Stimulated activated CD4-positive, alpha-beta T cell treated with anti-CD3 and anti-CD28 coated beads, Interleukin-1b, Interleukin-23, amount 100 ng/mL, for 1 hour (primary cell): ENCODE results near the gene C2orf15.
A peak's percentile ranks its signal among the peaks of the same experiment; 100 is the strongest.
"Not testable (repeated sequence)": the region's sequence is repeated elsewhere in the genome, so short reads cannot be mapped to it uniquely, and the experiment has no call there.

Source experiments
- DNase-seq, 2 donors: peaks; one replicate each; pipeline ENCODE4 v3.0.0-alpha.2; 2020; ENCODE audit warnings: low read depth in 2 of 2

The C2orf15 gene

DNA sequence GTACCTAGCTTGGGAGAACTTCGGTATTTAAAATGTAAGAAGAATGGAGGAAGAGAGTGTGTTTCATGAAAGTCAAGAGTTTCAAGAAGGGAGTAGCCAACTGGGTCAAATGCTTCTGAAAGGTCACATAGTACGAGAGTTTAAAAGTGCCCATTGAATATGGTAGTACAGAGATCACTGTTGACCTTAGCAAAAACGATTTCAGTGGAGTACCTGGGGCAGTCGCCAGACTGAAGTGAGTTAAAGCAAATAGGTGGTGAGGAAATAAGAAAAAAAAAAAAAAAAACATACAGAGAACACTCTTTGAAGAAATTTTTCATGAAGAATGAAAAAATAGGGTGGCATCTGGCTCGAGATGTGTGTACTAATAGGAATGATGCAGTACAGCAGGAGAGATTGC lies 24.7 kb downstream of the C2orf15 start:
- DNase-seq = no peak

DNA sequence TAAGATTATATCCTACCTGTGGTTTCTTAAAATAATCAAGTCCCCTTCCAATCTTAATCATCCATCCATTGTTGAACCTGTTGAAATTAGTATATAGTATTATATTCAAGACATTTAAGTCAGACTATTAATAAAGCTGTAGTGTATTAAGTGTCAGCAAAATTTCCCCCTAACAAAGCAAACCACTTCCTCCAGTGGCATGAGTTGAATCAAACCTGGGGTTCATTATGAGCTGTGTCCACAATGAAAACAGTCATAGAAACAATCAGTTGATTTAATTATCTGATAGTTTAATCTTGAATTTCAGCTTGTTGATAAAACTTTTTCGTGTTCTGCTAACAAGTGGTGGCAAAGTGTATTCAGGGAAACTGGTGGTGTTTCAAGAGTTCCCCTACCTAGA lies 28.0 kb downstream of the C2orf15 start:
- DNase-seq = no peak

DNA sequence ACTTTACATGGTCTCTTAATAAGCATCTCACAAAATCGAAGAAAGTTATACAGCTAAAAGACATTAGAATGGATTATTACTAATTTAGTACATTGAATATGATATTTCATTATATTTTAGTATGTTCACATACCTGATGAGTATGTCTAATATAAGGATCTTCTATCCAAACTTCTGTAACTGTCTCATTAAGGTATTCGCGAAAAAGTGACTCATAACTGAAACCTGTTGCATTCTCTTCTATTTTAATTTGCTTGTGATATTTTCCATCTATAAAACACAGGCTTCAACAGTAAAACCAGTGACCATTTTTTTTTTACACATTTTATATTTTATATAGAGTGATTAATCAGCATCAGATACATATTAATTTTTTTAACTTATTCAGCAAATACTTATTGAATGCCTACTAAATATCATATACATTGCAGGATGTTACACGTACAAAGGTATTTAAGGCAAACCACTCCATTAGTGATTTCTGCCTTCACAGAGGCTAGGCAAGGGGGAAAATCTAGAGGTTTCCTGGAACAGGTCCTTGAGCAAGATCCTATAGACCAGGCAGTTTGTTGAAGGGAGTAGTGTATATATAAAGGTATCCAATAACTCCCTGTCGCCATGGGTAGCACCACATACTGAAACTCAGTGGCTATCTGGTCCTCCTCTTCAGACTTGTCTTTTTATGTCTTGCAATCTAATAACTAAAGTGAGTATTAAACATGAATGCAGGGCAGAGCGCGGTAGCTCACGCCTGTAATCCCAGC lies 30.1 kb downstream of the C2orf15 start:
- DNase-seq = no peak

DNA sequence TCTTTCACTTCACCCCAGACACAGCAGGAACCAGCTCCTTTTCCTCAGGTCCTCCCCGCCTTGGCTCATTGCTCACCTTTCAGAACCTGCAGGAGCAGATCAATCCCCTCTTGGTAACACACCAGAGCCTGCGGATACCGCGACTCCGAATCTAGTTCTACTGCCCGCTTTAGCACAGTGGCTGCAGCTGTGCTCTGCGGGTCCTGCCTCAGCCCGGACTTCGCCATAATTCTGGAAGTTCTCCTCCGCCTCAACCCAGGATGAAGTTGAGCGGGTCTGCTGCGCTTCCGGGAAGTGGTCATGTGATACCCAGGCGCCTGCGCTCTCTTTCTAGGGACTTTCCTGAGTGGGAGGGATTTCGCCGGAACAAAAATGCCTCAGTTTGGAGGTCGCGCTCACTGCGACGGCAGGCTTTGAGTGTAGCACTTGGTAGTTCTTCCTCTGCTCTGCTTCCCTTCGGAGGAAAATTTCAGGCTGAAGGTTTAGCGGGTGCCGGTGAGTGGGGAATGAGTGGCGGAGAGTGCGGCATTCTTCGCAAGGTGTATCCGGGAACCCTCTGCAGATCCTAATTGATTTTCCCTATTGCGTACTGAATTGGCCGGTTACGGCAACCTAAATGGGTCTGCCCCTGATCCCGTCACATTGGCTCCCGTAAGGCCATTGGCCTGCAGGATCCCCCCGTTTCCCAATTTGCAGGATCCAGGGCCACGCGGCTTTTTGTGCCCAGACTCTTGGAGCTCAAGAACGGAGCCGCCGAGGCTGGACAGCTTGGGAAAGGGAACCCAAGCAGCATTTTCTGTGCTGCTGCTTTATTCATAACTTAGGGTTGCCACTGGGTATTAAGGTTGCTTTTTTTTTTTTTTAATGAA lies 39.5 kb downstream of the C2orf15 start, which contains the start of the genes MITD1 and MRPL30:
Gene MITD1, minus strand, starts transcription at position 304 of the 869 bp plus-strand sequence. Its CDS starts 77 bp downstream, at position 227.
Gene MRPL30, plus strand, starts transcription at position 430 of the 869 bp plus-strand sequence. CDS start 5,020 bp downstream, outside the sequence.
- peak; percentile 67 to 77 for DNase-seq

DNA sequence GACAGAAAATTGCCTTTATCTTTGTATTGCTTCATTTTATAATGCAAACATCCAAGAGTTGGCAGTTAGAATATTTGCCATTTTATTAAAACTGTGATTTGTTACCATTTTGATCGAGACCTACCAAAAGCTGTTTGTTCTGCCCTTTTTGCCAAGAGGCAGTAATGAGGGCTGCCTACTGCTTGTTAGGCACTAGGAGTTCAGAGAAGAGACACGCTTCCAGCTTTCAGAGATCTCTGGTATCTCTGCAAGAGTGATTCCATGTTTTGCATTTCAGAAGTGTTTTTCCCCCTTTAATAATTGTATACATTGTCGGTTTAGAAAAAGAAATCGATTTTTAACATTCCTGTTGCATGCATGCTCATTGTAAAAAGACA lies 40.1 kb downstream of the C2orf15 start:
- DNase-seq = no peak

DNA sequence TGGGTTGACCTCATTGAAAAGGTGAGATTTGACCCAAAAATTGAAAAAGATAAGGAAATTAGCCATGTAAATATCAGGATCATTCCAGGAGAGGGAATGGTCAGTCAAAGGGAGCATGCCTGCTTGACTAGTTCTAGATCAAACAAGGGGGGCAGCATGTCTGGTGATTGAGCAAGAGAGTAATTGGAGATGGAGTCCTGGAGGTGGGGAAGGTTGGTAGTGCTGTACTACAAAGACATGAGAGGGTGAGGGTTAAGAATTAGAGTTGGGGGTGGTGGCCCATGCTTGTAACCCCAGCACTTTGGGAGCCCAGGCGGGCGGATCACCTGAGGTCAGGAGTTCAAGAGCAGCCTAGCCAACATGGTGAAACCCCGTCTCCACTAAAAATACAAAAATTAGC lies 41.5 kb downstream of the C2orf15 start:
- no peak for DNase-seq

DNA sequence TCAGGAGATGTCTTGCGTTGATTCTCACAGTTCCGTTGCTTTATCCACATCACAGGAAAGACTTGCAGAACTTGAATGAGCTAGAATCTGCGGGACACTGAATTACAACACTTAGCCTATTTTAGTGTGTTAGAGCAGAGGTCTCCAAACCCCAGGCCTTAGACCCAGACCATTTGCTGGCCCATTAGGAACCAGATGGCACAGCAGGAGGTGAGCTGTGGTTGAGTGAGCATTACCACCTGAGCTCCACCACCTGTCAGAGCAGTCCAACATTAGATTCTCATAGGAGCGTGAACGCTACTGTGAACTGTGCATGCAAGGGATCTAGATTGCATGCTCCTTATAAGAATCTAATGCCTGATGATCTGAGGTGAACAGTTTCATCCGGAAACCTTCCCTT lies 43.3 kb downstream of the C2orf15 start:
- no peak for DNase-seq

DNA sequence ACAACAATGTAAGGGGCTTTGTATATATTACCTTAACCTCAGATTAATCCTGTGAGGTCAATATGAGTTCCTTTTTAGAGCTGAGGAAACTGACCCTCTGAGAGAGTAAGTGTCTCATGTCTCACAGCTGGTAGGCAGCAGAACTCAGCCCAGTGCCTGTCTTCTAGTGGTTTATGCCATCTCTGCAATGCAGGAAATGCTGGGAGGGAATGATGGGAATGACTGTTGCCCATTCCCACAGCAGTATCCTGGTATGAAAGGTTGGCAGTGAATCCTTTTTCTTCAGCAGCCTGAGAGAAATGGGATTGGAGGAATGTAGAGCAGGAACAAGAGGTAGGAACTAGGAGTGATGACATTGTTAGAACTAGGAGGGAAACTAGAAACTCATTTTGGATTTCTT lies 45.5 kb downstream of the C2orf15 start:
- DNase-seq = no peak

DNA sequence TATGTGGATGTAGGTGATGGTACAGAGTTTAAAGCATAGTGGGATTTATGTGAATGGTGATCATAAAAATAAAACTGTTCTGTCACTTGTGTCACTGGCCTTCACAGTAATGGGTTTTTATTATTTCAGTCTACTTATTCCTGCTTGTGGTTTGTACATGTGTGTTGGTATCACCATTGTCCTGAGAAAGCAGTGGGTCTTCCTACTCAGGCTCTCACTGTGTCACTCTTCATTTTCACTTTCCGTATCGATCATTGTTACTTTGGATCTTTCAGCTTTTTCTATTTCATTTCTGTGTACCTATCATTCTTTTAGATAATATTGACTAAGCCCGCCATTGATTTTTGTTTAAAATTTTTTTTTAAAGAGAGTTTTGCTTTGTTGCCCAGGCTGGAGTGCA lies 46.9 kb downstream of the C2orf15 start:
- DNase-seq = no peak

DNA sequence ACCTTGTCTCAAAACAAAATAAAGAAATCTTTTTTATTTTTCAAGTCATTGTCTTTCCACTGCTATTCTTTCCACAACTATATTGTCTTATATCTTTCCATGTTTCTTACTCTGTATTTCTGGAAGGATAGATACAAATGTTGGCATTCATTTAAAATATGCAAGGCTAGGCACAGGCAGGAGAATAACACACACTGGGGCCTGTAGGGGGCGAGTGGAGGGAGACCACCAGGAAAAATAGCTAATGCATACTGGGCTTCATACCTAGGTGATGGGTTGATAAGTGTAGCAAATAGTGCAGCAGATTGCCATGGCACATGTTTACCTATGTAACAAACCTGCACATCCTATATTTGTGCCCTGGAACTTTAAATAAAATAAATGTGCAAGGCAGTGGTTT lies 49.0 kb downstream of the C2orf15 start:
- DNase-seq = no peak

DNA sequence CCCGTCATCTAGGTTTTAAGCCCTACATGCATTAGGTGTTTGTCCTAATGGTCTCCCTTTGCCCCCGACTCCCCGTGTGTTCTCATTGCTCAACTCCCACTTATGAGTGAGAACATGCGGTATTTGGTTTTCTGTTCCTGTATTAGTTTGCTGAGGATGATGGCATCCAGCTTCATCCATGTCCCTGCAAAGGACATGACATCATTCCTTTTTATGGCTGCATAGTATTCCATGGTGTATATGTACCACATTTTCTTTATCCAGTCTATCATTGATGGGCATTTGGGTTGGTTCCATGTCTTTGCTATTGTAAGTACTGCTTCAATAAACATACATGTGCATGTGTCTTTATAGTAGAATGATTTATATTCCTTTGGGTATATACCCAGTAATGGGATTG lies 50.9 kb downstream of the C2orf15 start:
- not testable (repeated sequence) for DNase-seq

DNA sequence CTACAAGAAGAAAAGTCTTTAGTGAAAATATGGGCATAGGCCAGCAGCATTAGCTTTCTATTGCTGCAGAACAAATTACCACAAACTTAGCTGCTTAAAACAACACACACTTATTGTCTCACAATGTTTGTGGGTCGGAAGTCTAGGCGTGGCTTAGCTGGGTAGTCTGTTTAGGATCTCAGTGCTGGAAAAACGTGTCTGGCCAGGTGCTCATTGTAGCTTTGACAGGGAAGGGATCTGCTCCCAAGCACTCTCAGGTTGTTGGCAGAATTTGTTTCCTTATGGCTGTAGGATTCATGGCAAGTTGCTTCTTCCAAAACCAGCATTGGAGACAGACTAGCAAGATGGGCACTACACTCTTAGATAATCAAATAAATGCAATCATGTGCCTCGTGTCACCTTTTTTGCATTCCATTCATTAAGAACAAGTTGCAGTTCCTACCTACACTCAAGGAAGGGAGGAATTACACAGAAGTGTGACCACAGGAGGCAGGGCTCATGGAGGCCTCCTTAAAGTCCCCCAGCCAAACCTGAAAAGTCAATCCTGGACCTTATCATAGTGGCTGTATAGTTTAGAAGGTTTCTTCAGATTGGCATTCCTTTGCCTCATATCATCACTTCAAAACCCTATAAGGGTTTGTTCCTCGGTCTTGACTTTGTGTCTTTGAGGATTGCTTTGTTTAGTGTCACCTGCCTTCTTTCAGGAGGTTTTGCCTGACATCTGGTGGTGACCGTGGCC lies 56.8 kb downstream of the C2orf15 start:
- no peak for DNase-seq

DNA sequence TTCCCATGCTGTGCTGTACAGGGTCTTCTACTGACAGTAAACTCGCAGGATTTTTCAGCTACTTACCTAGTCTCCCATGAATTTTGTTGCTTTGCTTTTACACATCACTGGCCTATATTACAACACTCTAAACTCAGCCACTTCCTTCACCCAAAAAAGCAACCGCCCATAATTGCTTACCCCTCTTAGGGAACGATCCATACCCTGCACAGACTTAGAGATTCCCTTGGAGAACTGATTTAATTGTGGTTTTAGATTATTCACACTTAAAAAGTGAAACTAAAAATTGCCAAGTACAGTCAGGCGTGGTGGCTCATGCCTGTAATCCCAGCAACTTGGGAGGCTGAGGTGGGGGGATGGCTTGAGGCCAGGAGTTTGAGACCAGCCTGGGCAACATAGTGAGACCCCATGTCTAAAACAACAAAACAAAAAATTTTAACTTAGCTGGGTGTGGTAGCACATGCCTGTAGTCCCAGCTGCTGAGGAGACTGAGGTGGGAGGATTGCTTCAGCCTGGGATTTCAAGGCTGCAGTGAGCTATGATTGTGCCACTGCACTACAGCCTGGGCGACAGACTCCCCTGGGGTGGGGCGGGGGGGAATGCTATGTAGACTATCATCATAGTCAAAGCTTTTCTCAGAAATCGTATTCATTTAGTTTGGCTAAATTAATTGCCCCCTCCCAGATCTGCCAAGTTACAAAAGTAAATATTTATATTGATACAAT lies 58.7 kb downstream of the C2orf15 start:
- DNase-seq = no peak
